ENCODE results near the gene RAI14.

The RAI14 gene

GRCh38 chr5:34656001-34656699 lies at the start of gene RAI14:
Gene RAI14, plus strand, starts transcription at chr5:34656328. Its CDS starts 30,592 bp downstream, at chr5:34686920.
- FAIRE-seq: no peak

DNA sequence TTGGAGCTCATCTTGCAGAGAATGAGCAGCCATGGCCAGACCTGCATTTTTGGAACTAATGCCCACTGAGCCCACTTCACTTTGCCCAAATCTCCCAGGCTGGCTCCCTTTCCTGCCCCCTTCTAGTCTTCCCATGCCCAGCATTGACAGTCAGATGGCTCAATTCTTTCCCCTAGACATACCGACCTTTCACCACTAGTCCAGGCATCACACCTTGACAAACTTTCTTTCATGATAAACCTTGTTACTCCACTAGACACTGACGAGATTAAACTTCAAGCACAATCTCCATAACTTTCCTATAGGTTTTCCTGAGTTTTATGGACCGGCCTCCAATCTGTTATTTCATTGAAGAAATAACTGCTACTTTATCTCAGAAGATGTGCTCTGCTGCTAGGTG lies 47.8 kb upstream of the RAI14 start:
- FAIRE-seq: no peak

DNA sequence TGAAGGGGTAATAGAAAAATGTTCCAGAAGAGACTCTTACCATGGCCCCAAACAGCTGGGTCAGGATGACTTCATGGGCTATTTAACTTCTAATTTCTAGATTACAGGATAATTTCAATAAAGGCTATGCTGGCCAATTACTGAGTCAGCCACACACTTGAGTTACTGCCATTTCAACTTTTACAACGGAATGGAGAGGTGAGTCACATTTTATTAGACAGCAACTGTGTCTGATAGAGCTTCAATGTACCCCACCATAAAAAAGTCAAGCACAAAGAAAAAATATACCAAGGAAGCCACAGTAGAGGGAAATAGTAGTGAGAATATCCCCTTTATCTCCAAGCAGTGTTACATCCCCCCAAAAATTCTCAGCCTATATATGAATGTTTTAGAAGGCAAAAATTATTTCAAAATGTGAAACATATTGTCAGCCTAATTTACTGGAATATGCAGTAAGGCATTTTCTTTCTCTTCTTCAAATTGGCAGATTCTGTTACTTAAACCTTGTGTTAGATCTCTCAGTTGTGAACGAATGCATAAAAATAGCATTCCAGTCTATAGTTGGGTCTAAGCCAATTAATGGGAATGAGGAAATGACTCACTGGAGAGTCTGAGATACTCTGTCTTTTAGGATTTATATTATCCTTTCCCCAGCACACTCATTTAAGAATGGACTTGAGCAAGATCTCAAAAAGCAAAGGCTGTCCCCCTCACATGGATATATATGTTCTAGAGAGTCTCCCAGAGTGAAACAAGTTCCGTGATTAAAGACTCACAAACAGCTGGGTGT lies 47.1 kb upstream of the RAI14 start:
- no peak for FAIRE-seq

DNA sequence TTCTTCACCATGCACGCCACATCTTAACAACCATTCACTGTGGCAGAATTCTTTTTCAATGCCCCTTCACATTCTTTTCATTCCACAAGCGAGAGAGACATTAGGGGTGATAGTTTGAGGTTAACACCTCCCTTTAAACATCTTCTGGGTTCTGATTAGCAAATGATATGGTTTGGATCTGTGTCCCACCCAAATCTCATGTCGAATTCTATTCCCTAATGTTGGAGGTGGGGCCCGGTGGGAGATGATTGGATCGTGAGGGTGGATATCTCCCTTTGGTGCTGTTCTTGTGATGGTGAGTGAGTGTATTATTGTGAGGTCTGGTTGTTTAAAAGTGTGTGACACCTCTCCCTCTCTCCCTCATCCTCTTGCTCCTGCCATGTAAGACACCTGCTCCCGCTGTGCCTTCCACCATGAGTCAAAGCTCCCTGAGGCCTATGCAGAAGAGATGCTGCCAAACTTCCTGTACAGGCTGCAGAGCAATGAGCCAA lies 46.1 kb upstream of the RAI14 start:
- no peak for FAIRE-seq

- no peak for FAIRE-seq
Measured at GRCh38 chr5:34610546-34610945, 45.6 kb upstream of the RAI14 start.

GRCh38 chr5:34611464-34612415 lies 44.4 kb upstream of the RAI14 start:
- no peak for FAIRE-seq

- FAIRE-seq: no peak
Measured at GRCh38 chr5:34616651-34617050, 39.5 kb upstream of the RAI14 start.

- no peak for FAIRE-seq
Measured at GRCh38 chr5:34618371-34619065, 37.6 kb upstream of the RAI14 start.

DNA sequence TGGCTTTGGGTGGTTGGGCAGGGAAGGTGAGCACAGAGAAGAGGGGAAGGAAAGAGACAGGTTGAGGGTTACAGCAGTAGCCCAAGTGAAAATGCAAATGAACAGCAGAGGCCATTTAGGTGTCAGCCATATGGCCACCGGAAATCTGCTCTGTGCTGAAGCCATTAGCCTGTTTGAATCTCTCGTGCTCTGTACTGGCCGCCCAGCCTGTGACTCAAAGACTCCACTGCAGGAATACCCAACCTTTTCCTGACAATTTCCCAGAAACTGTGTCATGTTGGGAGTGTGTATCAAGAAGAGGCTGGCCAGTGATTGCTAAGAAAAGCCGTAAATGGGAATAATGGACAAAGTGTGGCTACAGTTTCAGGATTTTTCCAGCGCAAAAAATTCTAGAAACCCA lies 35.9 kb upstream of the RAI14 start:
- FAIRE-seq: no peak

DNA sequence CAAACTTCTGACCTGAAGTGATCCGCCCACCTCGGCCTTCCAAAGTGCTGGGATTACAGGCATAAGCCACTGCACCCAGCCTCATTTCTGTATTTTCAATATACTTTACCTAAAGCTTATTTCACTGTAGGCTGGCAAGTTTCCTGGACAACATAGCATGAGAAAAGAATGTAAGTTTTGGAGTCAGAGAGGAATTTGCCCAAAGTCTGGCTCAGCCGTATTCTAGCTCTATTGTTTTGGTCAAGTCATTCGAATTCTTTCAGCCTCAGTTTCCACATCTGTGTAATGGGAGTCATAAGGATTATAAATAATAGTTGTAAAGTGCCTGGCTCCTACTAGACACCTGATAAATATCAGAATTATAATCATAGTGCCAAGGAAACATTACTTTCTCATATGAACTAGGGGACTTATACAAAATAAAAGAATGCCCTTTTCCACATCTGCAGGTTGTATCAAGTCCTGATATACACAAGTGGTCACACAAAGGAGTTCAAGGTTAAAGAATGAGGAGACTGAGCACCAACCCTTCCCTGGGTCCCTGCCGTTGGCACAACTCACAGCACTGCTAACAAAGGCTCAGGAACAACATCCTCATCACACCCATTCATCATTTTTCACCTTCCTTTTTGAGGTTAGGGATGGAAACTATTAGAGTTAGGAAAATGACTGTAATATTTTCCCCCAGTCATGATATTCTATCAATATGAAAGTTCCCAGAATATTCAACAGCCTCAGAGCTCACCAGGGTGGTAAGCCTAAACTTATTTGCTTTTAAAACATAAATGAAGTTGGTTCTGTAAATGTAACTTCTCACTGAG lies 34.6 kb upstream of the RAI14 start:
- FAIRE-seq: no peak

DNA sequence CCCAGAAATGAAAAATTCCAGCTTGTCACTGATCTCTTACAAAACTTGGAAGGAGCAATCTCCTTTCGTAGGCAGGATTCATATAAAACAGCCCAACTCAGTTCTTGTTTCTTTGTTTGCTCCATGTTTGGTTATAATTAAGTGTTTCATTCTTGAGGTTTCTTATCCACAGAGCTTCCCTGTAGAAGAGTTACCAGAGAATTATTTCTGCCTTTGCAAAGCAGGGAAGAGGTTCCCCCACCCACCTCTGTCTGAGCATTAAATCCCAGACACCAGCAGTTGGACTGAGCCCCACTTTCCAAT lies 34.1 kb upstream of the RAI14 start:
- FAIRE-seq: no peak

- no peak for FAIRE-seq
Measured at GRCh38 chr5:34624691-34625090, 31.4 kb upstream of the RAI14 start.

GRCh38 chr5:34625246-34625645 lies 30.9 kb upstream of the RAI14 start:
- FAIRE-seq: no peak

- no peak for FAIRE-seq
Measured at GRCh38 chr5:34626036-34626435, 30.1 kb upstream of the RAI14 start.

- no peak for FAIRE-seq
Measured at GRCh38 chr5:34626751-34627150, 29.4 kb upstream of the RAI14 start.

DNA sequence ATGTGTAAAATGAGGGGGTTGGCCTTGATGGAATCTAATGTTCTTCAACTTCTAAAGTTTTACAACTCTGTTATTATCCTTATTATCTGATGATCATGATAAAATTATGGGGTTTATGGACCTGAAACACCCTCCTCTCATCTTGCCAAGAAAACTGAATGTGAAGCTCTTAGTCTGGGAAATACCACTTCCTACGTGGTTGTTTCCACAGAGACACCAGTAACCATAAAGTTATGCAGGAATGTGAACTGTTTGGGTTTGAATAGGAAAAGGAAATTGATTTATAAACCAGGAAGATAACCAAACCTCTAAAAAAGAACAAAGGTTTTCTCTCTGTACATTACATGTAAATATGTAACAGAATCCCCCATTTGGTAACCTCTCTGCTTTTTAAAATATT lies 28.3 kb upstream of the RAI14 start:
- no peak for FAIRE-seq

GRCh38 chr5:34628373-34628772 lies 27.8 kb upstream of the RAI14 start:
- no peak for FAIRE-seq

DNA sequence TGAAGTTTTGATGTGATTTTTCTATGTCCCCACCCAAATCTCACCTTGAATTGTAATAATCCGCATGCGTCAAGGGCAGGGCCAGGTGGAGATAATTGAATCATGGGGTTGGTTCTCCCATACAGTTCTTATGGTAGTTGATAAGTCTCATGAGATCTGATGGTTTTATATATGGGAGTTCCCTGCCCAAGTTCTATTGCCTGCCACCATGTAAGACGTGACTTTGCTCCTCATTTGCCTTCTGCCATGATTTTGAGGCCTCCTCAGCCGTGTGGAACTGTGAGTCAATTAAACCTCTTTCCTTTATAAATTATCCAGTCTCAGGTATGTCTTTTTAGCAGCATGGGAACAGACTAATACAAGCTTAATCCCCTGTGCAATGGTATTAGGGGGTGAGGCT lies 25.5 kb upstream of the RAI14 start:
- FAIRE-seq: no peak

DNA sequence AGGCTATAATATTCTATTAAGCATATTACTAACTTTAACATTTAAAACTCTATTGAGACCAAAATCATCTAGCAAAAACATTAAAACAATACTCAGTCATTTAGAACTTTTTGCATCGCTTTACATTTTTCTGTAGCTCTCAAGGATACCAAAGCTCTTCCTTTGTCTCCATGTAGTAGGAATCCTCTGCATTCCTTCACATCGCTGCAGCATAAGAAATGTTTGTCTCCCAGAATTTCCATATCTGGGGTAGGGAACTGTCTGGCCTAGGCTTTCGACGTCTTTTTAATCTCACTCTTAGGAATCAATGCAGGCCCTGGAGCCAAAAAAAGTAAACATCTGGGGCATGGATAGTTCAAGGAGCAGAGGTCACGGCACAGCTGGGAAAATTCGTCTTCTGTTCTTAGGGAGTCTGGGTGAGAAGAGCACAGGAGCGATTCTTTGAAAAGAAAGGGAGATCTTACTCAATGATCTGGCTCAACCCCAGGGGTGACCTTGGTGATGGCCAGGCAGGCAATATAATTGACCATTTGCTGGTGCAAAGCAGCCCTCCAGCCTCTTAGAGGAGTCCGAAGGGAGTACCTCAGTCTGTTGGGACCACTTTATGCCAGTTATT lies 23.2 kb upstream of the RAI14 start:
- no peak for FAIRE-seq

DNA sequence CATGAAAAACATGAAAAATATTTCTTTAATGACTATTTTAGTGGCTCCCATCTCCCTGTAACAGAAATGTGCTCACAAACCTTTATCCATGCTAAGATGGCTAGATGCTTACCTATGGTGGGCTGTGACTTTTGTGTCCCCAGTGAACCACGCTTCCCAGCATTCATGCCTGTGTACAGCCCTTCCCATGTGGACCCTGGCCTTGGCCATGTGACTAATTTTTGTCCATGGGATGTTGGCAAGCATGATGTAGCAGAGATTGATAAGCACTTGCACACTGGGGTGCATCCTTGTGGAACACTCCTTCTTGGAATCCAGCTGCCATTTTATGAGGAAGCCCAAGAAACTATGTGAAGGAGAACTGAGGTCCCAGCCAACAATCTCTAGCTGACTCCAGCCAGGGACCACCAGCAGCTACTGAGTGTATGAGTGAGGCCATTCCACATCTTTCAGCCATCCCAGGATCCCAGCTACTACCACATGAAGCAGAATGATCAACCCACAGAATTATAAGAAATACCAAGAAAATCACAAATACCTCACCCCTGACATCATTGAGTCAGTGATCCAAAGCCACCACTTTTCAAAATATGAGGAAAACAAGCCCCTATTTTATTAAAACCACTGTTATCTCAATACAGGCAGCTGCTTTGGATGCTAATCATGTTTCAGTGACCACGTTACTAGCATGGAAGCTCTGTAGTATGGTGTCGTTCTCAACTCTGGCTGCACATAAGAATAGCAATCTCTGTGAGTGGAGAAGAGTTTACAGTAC lies 16.1 kb upstream of the RAI14 start:
- no peak for FAIRE-seq
